Erythroblast (primary cell): ENCODE results near the gene LZTS2.

ENCODE experiments used
- GATA1 ChIP-seq: IDR thresholded peaks from 2 replicates; pipeline ENCODE4 v1.6.1; 2011; ENCODE audit warnings: low read depth, mild to moderate bottlenecking, control low read depth, low read length, moderate library complexity
- POLR2A ChIP-seq: IDR thresholded peaks from 2 replicates; pipeline ENCODE4 v1.6.1; 2011; ENCODE audit warnings: mild to moderate bottlenecking, low read length

DNA sequence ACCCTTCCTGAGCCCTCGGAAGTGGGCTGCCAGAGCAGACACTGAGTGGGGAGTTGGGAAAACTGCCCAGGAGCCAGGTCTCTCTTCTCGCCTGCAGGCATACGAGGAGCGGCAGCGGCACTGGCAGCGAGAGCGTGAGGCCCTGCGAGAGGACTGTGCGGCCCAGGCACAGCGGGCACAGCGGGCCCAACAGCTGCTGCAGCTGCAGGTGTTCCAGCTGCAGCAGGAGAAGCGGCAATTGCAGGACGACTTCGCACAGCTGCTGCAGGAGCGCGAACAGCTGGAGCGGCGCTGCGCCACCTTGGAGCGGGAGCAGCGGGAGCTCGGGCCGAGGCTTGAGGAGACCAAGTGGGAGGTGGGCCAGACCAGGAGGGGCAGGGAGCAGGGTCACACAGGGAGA, 5.8 kb downstream of the LZTS2 start:
- TF ChIP-seq POLR2A (no peak), GATA1 (no peak)
